SW480 (cell line): Measurements from ENCODE around the gene NSD2.
"Not testable (repeated sequence)": the region's sequence is repeated elsewhere in the genome, so short reads cannot be mapped to it uniquely, and the experiment has no call there.

ENCODE experiments used
- DNase-seq: peaks from one replicate; pipeline ENCODE4 v3.0.0-alpha.2; 2016; ENCODE audit warnings: low spot score

NSD2 gene

GRCh38 chr4:1842339-1842895 is 28.8 kb upstream of the NSD2 start:
- DNase-seq: no peak

- no peak for DNase-seq
Observed at GRCh38 chr4:1842993-1843448, 28.2 kb upstream of the NSD2 start.

- no peak for DNase-seq
Observed at GRCh38 chr4:1843852-1844251, 27.3 kb upstream of the NSD2 start.

GRCh38 chr4:1844618-1845017 is 26.6 kb upstream of the NSD2 start:
- not testable (repeated sequence) for DNase-seq

- no peak for DNase-seq
Observed at GRCh38 chr4:1846580-1846979, 24.6 kb upstream of the NSD2 start.

- DNase-seq: no peak
Observed at GRCh38 chr4:1850276-1850675, 20.9 kb upstream of the NSD2 start.

GRCh38 chr4:1851160-1851559 is 20.0 kb upstream of the NSD2 start:
- no peak for DNase-seq

- no peak for DNase-seq
Observed at GRCh38 chr4:1851575-1852410, 19.4 kb upstream of the NSD2 start.

- no peak for DNase-seq
Observed at GRCh38 chr4:1852904-1853623, 18.1 kb upstream of the NSD2 start.

GRCh38 chr4:1854752-1855151 is 16.4 kb upstream of the NSD2 start:
- DNase-seq: no peak

- no peak for DNase-seq
Observed at GRCh38 chr4:1855333-1856070, 15.7 kb upstream of the NSD2 start.

- DNase-seq: peak; percentile 93
Observed at GRCh38 chr4:1856071-1856942, 14.9 kb upstream of the NSD2 start, which contains the start of gene LETM1. TSS of gene LETM1 (minus strand) at chr4:1856156. CDS start at chr4:1855950, 206 bp downstream.

- no peak for DNase-seq
Observed at GRCh38 chr4:1856943-1857699, 14.1 kb upstream of the NSD2 start.

- DNase-seq: no peak
Observed at GRCh38 chr4:1857931-1858330, 13.3 kb upstream of the NSD2 start.

GRCh38 chr4:1859389-1859753 is 11.8 kb upstream of the NSD2 start:
- no peak for DNase-seq

GRCh38 chr4:1862055-1862911 is 8.9 kb upstream of the NSD2 start:
- no peak for DNase-seq

- DNase-seq: no peak
Observed at GRCh38 chr4:1862961-1863296, 8.3 kb upstream of the NSD2 start.

GRCh38 chr4:1863297-1864033 is 7.7 kb upstream of the NSD2 start:
- DNase-seq: no peak
